ENCODE measurements around the gene NUDT4B. TPM values are rescaled to one million over a fixed set of nuclear protein-coding genes. Genes with fewer than 3 reads are reported as not detected.
"Not testable (repeated sequence)": the region's sequence is repeated elsewhere in the genome, so short reads cannot be mapped to it uniquely, and the experiment has no call there.

The NUDT4B gene
- total RNA-seq, 1 experiment from 2014 or later: 27.1 TPM

- not testable (repeated sequence) for H3K36me3 ChIP-seq, H3K4me3 ChIP-seq, H3K27me3 ChIP-seq, H3K9me3 ChIP-seq, DNase-seq
These were observed 19.0 kb upstream of the NUDT4B start for GRCh38 chr1:148729541-148729940.

- H3K4me3 ChIP-seq, H3K27me3 ChIP-seq, DNase-seq, H3K9me3 ChIP-seq, H3K36me3 ChIP-seq: not testable (repeated sequence)
These were observed 16.3 kb upstream of the NUDT4B start for GRCh38 chr1:148732277-148732676.

DNA sequence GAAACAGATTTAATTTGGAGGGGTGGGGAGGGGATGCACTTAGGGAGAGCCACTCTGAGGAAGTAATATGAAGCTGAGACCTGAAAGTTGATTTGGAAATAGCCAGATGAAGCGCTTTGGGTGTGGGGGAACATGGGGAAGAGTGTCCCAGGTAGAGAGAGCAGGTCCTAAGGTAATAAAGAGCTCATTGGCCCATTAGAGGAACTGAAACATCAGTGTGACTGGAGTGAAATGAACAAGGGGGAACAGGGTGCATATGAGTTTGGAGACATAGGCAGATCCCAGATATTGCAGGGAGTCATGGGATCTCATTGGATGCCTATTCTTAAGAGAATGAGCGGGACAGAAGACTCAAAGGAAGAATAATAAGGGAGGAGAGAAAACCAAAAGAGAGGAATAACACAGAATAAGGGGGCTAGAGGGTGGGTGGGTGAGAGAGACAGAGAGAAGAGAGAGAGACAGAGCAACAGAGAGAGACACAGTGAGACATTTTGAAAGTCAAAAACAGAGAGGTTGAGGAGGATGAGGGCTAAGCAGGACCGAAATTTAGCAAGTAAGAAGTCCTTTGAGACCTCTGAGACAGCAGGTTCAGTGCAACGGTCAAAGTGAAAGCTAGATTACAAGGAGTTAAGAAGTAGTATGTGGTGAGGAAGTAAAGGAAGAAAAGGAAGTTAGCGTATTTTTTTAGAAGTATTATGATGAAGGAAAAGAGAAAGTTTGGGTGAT is 14.8 kb upstream of the NUDT4B start:
- not testable (repeated sequence) for H3K9me3 ChIP-seq, H3K27me3 ChIP-seq, H3K4me3 ChIP-seq, DNase-seq, H3K36me3 ChIP-seq

- H3K9me3 ChIP-seq, H3K36me3 ChIP-seq, H3K27me3 ChIP-seq, DNase-seq, H3K4me3 ChIP-seq: not testable (repeated sequence)
These were observed 14.3 kb upstream of the NUDT4B start for GRCh38 chr1:148734311-148734662.

DNA sequence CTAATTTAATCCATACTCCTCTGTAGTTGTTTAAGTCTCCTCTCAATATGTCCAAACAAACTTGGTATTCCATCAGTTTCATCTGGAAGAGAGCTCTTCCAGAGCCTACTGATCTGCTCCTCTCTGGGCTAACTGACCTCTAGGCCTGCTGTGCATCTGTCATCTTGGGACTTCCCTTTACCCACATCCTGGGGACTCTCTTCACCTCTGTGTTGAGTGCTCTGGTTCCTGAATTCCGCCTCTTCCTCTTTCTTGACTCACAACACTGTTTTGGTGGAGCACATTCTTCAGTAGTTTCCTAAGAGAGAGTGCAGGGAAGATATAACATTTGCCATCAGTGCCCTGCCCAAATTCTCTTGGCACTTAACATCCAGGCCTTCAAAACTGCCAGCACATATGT is 13.0 kb upstream of the NUDT4B start:
- H3K27me3 ChIP-seq, H3K4me3 ChIP-seq, H3K36me3 ChIP-seq, H3K9me3 ChIP-seq, DNase-seq: not testable (repeated sequence)

GRCh38 chr1:148738667-148739066 is 9.9 kb upstream of the NUDT4B start:
- H3K4me3 ChIP-seq, H3K36me3 ChIP-seq, H3K9me3 ChIP-seq, DNase-seq, H3K27me3 ChIP-seq: not testable (repeated sequence)

DNA sequence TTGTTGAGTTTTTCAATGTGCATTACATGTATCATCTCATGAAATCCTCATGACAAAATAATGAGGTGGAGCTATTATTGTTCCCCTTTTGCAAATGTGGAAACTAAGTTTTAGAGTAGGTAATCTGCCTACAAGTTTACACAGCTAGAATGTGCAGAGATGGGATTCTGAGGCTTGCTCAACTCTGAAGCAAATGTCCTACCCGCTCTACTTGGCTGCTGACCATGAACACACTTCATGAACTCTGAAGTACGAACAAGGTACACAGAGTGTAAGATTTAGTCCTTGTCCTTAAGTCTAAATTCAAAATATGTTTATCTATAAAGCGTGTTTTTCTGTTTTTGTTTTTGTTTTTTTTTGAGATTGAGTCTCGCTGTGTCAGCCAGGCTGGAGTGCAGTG is 5.4 kb upstream of the NUDT4B start:
- H3K27me3 ChIP-seq, DNase-seq, H3K4me3 ChIP-seq, H3K36me3 ChIP-seq, H3K9me3 ChIP-seq: not testable (repeated sequence)

- not testable (repeated sequence) for H3K4me3 ChIP-seq, H3K9me3 ChIP-seq, H3K27me3 ChIP-seq, H3K36me3 ChIP-seq, DNase-seq
These were observed 4.6 kb upstream of the NUDT4B start for GRCh38 chr1:148743726-148744720.

DNA sequence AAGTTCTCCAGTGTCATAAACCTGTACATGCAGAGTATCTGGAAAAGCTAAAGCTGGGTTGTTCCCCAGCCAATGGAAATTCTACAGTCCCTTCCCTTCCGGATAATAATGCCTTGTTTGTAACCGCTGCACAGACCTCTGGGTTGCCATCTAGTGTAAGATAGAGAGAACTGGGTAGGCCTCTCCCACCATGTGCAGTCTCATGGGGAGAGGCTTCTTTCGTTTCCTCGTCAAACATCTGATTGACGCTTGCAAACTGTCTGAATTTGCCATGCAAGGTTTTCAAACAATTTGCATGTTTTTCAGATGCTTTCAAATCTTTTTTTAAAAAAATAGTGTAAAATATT is 734 bp downstream of the NUDT4B start:
- H3K27me3 ChIP-seq, H3K4me3 ChIP-seq, H3K36me3 ChIP-seq, DNase-seq, H3K9me3 ChIP-seq: not testable (repeated sequence)

GRCh38 chr1:148756231-148756630 is 7.7 kb downstream of the NUDT4B start:
- H3K9me3 ChIP-seq, H3K4me3 ChIP-seq, DNase-seq, H3K36me3 ChIP-seq, H3K27me3 ChIP-seq: not testable (repeated sequence)

GRCh38 chr1:148757446-148757845 is 8.9 kb downstream of the NUDT4B start:
- DNase-seq, H3K36me3 ChIP-seq, H3K4me3 ChIP-seq, H3K9me3 ChIP-seq, H3K27me3 ChIP-seq: not testable (repeated sequence)

- DNase-seq, H3K4me3 ChIP-seq, H3K36me3 ChIP-seq, H3K9me3 ChIP-seq, H3K27me3 ChIP-seq: not testable (repeated sequence)
These were observed 9.8 kb downstream of the NUDT4B start for GRCh38 chr1:148758412-148758811.

- DNase-seq, H3K27me3 ChIP-seq, H3K9me3 ChIP-seq, H3K4me3 ChIP-seq, H3K36me3 ChIP-seq: not testable (repeated sequence)
These were observed 10.4 kb downstream of the NUDT4B start for GRCh38 chr1:148758925-148759324.

DNA sequence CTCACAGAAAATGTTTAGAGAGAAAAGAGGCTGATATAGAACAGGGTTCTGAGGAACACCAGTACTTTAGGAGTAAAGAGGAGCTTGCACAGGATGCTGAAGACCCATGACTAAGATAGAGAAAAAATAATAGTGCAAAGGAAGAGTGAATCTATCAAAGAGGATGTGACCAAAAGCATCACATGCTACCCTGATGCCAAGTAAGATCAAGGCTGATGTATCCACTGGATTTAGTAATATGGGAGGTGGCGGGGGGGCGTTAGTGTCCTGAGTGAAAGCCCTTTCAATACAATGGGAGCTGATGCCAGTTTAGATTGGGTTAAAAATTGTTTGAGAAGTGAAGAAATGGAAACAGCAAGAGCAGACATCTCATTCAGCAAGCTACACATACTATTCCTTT is 11.2 kb downstream of the NUDT4B start:
- H3K36me3 ChIP-seq, H3K9me3 ChIP-seq, H3K4me3 ChIP-seq, H3K27me3 ChIP-seq, DNase-seq: not testable (repeated sequence)

GRCh38 chr1:148760206-148760605 is 11.6 kb downstream of the NUDT4B start:
- not testable (repeated sequence) for DNase-seq, H3K4me3 ChIP-seq, H3K9me3 ChIP-seq, H3K27me3 ChIP-seq, H3K36me3 ChIP-seq

GRCh38 chr1:148761360-148761759 is 12.8 kb downstream of the NUDT4B start:
- DNase-seq, H3K9me3 ChIP-seq, H3K27me3 ChIP-seq, H3K4me3 ChIP-seq, H3K36me3 ChIP-seq: not testable (repeated sequence)

DNA sequence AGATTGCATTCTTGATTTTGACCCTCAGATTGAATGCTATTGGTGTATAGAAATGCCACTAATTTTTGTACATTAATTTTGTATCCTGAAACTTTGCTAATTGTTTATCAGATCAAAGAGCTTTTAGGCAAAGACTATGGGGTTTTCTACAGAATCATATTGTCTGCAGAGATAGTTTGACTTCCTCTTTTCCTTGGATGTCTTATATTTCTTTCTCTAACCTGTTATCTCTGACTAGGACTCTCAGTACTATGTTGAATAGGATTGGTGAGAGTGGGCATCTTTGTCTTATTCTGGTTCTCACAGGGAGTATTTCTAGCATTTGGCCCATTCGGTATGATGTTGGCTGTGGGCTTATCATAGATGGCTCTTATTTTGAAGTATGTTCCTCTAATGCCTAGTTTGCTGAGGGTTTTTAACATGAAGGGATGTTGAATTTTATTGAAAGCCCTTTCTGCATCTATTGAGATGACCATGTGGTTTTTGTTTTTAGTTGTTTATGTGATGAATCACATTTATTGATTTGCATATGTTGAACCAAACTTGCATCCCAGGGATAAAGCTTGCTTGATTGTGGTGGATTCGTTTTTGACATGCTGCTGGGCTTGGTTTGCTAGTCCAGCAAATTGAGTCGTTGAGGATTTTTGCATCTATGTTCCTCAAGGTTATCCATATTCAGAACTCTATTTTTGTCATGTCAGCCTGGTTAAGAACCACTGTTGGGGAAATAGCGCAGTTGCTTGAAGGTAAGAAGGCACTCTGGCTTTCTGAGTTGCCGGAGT is 16.9 kb downstream of the NUDT4B start:
- not testable (repeated sequence) for H3K27me3 ChIP-seq, H3K9me3 ChIP-seq, H3K36me3 ChIP-seq, H3K4me3 ChIP-seq, DNase-seq
